GM21576 (cell line): ENCODE data around the gene SCD5.

ENCODE experiments used
- ATAC-seq: cut with Tn5 transposase; IDR thresholded peaks from one replicate; pipeline ENCODE4 v1.9.1; 2021; ENCODE audit warnings: mild to moderate bottlenecking, moderate library complexity; ENCODE audit not compliant: unreplicated experiment

SCD5 gene

GRCh38 chr4:82601242-82602015 is 197.2 kb downstream of the SCD5 start:
- no peak for ATAC-seq

GRCh38 chr4:82599336-82599735 is 199.3 kb downstream of the SCD5 start:
- no peak for ATAC-seq

- ATAC-seq: no peak
Measured at GRCh38 chr4:82594456-82594855, 204.1 kb downstream of the SCD5 start.

- no peak for ATAC-seq
Measured at GRCh38 chr4:82593411-82593810, 205.2 kb downstream of the SCD5 start.

- no peak for ATAC-seq
Measured at GRCh38 chr4:82592639-82593038, 206.0 kb downstream of the SCD5 start.

GRCh38 chr4:82591592-82591991 is 207.0 kb downstream of the SCD5 start:
- ATAC-seq: no peak

GRCh38 chr4:82589756-82590155 is 208.8 kb downstream of the SCD5 start:
- no peak for ATAC-seq

- no peak for ATAC-seq
Measured at GRCh38 chr4:82588771-82589270, 209.8 kb downstream of the SCD5 start.

GRCh38 chr4:82587826-82588540 is 210.6 kb downstream of the SCD5 start:
- ATAC-seq: no peak

GRCh38 chr4:82585690-82586435 is 212.7 kb downstream of the SCD5 start:
- no peak for ATAC-seq

GRCh38 chr4:82584931-82585330 is 213.7 kb downstream of the SCD5 start:
- no peak for ATAC-seq

GRCh38 chr4:82583897-82584587 is 214.6 kb downstream of the SCD5 start:
- ATAC-seq: no peak

GRCh38 chr4:82579932-82580331 is 218.7 kb downstream of the SCD5 start:
- ATAC-seq: no peak
